GM13977 (cell line): ENCODE measurements around the gene DDHD1.

Experiments
- DNase-seq: peaks from one replicate; pipeline ENCODE4 v3.0.0; 2012; ENCODE audit warnings: low spot score
- in situ Hi-C: fragments of 300-500 bp; cut with MboI; formaldehyde crosslinking; loops from one replicate; pipeline ENCODE4 v1.12.0; 2022; ENCODE audit warnings: low sequenced_read_pairs, low pct_unique_long_range_greater_than_20kb, mixed read lengths, inconsistent platforms; ENCODE audit not compliant: unreplicated experiment
- TF ChIP-seq, protein P1 (sequence below): IDR thresholded peaks from 2 replicates; pipeline ENCODE4 v1.5.1; 2012; ENCODE audit warnings: mild to moderate bottlenecking, control low read depth; ENCODE audit not compliant: insufficient read depth; ENCODE audit errors: extremely low read depth, missing control alignments

DDHD1 gene

DNA sequence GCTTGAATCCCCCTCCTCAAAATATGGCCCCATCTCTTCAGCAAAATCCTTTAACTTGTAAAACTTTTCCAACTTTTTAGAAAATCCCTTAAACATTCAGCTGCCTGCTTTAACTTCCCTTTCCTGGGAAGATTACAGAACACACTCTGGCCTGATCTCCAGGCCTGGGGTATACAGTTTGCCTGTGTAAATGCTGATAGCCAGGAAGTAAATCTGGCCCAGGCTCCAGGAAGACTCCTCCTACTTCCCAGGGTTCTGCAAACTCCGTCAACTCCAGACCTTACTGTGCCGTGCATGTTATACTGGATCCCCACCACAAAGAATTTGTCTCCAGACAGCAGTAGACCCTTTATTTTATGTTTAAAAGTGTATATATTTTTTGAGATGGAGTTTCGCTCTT lies 135.3 kb downstream of the DDHD1 start:
- no peak for DNase-seq
- TF ChIP-seq, protein P1, sequence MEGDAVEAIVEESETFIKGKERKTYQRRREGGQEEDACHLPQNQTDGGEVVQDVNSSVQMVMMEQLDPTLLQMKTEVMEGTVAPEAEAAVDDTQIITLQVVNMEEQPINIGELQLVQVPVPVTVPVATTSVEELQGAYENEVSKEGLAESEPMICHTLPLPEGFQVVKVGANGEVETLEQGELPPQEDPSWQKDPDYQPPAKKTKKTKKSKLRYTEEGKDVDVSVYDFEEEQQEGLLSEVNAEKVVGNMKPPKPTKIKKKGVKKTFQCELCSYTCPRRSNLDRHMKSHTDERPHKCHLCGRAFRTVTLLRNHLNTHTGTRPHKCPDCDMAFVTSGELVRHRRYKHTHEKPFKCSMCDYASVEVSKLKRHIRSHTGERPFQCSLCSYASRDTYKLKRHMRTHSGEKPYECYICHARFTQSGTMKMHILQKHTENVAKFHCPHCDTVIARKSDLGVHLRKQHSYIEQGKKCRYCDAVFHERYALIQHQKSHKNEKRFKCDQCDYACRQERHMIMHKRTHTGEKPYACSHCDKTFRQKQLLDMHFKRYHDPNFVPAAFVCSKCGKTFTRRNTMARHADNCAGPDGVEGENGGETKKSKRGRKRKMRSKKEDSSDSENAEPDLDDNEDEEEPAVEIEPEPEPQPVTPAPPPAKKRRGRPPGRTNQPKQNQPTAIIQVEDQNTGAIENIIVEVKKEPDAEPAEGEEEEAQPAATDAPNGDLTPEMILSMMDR: no peak
- in situ Hi-C loops: no loop called here

DNA sequence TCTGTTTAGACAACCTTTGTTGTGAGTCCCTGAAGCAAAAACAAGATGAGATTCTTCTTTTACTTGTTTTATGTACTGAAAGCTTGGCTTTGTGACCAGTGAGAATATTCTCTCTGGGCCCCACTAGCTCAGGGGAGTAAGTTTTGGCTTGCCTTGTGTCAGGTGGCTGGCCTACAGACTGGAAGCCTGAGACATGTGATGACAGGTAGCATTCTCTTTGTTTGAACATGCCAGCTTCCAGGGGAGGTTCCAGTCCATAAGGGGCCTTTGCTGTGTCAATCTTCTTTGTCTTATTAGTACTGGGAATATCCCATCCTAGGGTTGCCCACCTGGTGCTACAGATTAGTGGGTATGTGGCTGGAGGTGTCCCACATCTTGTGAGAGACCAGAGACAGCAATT lies 136.2 kb downstream of the DDHD1 start:
- TF ChIP-seq, protein P1: no peak
- no peak for DNase-seq
- in situ Hi-C loops: no loop called here

DNA sequence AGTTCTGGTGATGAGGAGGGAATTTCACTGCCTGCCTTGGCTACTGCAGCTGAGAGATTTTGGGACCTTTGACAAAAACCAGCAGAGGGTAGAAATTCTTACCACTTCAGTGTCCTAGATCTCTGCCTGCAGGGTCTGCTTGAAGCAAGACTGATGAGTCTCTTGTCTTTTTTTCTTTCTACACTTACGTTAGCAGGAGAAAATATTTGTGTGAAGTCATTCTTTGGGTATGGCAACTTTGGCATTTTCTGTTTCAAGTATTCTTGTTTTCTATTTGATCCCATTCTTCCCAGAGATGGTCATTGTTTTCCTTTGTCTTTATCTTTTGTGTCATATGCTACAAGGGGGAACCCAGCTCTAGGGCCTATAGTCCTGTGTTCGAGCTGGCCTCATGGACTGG lies 136.6 kb downstream of the DDHD1 start:
- TF ChIP-seq, protein P1: no peak
- no peak for DNase-seq
- in situ Hi-C loops: no loop called here

DNA sequence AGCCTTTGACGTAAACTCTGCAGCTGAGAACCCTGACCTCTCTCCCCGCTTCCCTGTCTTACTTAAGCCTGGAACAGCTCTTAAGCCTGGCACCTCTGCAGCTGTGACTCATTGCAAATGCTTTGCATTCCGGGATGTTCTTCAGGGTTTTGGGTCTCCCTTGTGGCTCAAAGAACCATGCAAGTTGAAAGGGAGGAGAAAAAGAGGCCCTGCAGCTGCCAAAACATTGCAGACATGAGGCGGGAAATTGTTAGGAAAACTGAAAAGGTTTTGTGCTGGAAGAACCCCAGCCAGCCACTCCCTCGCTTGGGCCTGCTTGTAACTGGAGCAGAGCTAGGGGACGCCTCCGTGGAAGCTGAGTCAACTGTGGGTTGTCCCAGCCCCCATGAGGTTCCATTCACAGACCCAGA lies 142.1 kb downstream of the DDHD1 start:
- TF ChIP-seq, protein P1: no peak
- in situ Hi-C loops: no loop called here
- DNase-seq: no peak

DNA sequence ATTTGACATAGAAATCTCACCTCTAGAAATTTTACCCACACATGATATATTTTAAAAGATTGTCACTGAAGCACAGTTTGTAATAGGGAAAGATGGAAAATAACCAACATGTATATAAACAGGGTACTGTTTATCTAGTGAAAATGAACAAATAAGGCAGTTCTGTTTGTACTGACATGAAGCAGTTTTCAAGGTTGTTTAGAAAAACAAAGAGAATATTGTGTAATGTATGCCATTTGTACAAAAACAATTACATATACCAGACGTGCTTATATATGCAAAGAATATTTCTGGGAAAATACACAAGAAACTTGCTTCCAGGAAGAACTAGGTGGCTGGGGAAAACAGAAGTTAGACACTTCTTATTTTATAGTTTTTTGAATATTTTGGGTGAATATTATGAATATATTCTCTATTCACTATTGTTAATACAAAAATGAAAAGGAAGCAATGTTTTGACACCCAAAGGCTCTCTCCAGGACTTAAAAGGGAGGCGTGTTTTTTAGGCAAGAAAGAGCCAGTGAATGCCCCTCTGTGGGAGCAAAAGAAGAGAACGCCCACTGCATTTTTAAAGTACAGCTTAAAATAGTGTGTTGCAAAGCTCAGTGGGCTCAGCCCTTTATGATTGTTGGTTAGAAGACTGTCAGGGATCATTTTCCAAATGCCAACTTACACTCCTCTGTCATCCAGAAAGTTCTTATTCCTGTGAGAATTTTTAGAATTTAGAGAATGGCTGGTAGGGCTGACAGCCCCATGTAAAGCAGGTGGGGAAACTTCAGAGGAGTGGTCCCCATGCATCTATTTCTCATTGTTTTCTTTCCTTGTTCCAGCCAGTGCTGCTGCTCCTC lies 142.7 kb downstream of the DDHD1 start:
- in situ Hi-C loops: no loop called here
- TF ChIP-seq, protein P1: no peak
- DNase-seq: no peak

- DNase-seq: no peak
- in situ Hi-C loops: no loop called here
- TF ChIP-seq, protein P1: no peak
Observed at GRCh38 chr14:53006931-53007562, 146.1 kb downstream of the DDHD1 start.
